Colonic mucosa (tissue), 4 donors: ENCODE data around the gene SUPT4H1. TPM values are rescaled to one million over a fixed set of nuclear protein-coding genes. Genes with fewer than 3 reads are reported as not detected.

Experiments
- DNase-seq: peaks from one replicate; pipeline ENCODE4 v3.0.0-alpha.2; 2020
- H3K27ac ChIP-seq: fragments of 200-600 bp; one replicate; pipeline ENCODE4 v1.8.0; 2021
- H3K27me3 ChIP-seq: fragments of 200-600 bp; one replicate; pipeline ENCODE4 v1.8.0; 2021
- H3K36me3 ChIP-seq: fragments of 200-600 bp; one replicate; pipeline ENCODE4 v1.8.0; 2021
- H3K4me1 ChIP-seq: fragments of 200-600 bp; one replicate; pipeline ENCODE4 v1.8.0; 2021; ENCODE audit warnings: mild to moderate bottlenecking
- H3K4me3 ChIP-seq: fragments of 200-600 bp; one replicate; pipeline ENCODE4 v1.8.0; 2021
- H3K9ac ChIP-seq, 2 donors: one replicate each; pipeline ENCODE4 v1.7.0; 2013; ENCODE audit warnings: control low read depth in 2 of 2, low read depth in 2 of 2, low read length in 2 of 2
- H3K9me3 ChIP-seq: fragments of 200-600 bp; one replicate; pipeline ENCODE4 v1.8.0; 2021
- intact Hi-C: fragments of 100-400 bp; cut with DNase I; formaldehyde crosslinking; loops from one replicate; pipeline ENCODE4 v1.14.1; 2022
- total RNA-seq, 2 donors: library from RNA; stranded (reverse); fragmentation: NEBNext Ultra II Directional in 1 of 2; extraction: Animal tissue kit (Norgen Biotek cat#: 25700) in 1 of 2; gene quantifications; one replicate each; pipeline ENCODE4 v1.2.1, GENCODE V29; 2021
- TF ChIP-seq, protein P1 (sequence below): fragments of 200-600 bp; IDR thresholded peaks from one replicate; pipeline ENCODE4 v1.8.0; 2022; ENCODE audit warnings: antibody characterized with exemption, mild to moderate bottlenecking
- donor health status: healthy.
- donor health status: DM: no; HTN: no; CAD: no.
- donor health status: DM: no; HTN: no; CAD: no.

SUPT4H1 gene
- total RNA-seq, 2 donors from 2014 or later, result 68.7 to 75.3 TPM

DNA sequence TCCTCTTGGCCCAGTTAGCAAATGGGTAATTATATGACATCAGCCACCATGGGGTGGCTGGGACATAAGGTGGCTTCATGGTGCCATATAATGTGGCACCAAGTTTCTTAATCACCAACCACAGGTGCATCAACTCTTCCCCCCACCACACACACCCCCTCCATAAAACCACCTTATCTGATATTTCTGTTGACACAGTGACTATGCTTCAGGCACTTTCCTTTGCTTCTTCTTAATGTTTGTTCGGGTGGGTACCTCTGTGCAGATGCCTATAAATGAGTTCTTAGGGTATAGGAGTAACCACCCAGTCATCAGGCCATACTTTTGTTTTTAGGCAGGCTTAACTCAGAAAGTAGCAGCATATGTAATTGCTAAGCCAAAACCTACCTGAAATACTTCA lies 35.8 kb upstream of the SUPT4H1 start:
- no peaks in the 10 kb centered on the region for H3K27me3 ChIP-seq
- no peaks in the 10 kb centered on the region for H3K9me3 ChIP-seq
- peaks cover 10% of the 10 kb centered on the region for H3K4me1 ChIP-seq
- DNase-seq, result peak; percentile 82
- intact Hi-C loops, result no loop called here
- H3K27ac ChIP-seq, result peak overlapping the region; percentile 76
- TF ChIP-seq, protein P1, sequence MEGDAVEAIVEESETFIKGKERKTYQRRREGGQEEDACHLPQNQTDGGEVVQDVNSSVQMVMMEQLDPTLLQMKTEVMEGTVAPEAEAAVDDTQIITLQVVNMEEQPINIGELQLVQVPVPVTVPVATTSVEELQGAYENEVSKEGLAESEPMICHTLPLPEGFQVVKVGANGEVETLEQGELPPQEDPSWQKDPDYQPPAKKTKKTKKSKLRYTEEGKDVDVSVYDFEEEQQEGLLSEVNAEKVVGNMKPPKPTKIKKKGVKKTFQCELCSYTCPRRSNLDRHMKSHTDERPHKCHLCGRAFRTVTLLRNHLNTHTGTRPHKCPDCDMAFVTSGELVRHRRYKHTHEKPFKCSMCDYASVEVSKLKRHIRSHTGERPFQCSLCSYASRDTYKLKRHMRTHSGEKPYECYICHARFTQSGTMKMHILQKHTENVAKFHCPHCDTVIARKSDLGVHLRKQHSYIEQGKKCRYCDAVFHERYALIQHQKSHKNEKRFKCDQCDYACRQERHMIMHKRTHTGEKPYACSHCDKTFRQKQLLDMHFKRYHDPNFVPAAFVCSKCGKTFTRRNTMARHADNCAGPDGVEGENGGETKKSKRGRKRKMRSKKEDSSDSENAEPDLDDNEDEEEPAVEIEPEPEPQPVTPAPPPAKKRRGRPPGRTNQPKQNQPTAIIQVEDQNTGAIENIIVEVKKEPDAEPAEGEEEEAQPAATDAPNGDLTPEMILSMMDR, result no peak
- H3K9ac ChIP-seq, result peak overlapping the region in 1 of 2 donors; percentile 57
- H3K36me3 ChIP-seq, result no peaks in the 10 kb centered on the region
- H3K4me3 ChIP-seq, result no peak overlapping the region

DNA sequence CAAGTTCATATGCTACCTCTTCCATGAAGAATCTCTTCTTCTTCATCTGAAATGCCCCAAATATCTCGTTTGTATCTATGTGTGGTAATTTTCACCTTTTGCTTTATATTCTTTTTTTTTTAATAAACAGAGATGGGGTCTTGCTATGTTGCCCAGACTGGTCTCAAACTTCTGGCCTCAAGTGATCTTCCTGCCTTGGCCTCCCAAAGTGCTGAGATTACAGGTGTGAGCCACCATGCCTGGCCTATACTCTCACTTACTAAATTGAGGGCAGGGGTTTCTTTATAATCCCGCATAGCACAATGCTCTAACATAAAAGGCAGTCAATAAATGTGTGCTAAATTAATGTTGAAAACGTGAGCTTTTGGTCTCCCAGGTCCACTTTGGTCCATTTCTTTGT lies 34.7 kb upstream of the SUPT4H1 start:
- H3K4me1 ChIP-seq, result peaks cover 10% of the 10 kb centered on the region
- intact Hi-C loops, result no loop called here
- TF ChIP-seq, protein P1, result no peak

DNA sequence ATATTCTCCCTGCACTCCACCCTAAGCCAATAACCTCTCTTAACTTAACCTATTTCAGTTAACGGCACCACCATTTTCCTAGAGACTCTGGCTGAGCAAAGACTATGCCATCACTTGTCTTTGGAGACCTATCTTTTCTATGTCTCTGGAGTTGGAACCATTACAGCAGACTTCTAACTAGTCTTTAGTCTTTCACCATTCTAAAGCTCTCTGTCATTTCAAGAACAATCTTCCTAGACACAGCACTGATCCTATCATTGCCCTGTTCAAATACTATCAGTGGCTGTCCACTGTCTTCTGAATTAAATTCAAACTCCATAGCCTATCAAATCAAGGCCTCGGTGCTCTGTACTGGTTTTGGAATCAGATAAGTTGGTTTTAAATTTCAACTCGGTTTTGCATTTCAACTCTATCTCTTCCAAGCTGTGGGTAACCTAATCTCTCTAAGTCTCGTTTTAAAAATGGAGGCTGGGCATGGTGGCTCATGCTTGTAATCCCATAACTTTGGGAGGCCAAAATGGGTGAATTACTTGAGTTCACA lies 33.4 kb upstream of the SUPT4H1 start:
- TF ChIP-seq, protein P1, result no peak
- Histone ChIP-seq H3K4me3 (no peak overlapping the region), H3K4me1 (peaks cover 10% of the 10 kb centered on the region), H3K27me3 (no peaks in the 10 kb centered on the region), H3K36me3 (no peaks in the 10 kb centered on the region), H3K27ac (no peak overlapping the region), H3K9ac (no peak overlapping the region), H3K9me3 (no peaks in the 10 kb centered on the region)
- intact Hi-C loops, result no loop called here
- DNase-seq, result peak; percentile 10

More for the DNA sequence above, 34.7 kb upstream of the SUPT4H1 start:
- DNase-seq, result no peak
- Histone ChIP-seq H3K27me3 (no peaks in the 10 kb centered on the region), H3K9me3 (no peaks in the 10 kb centered on the region), H3K9ac (no peak overlapping the region), H3K36me3 (no peaks in the 10 kb centered on the region), H3K4me3 (no peak overlapping the region), H3K27ac (no peak overlapping the region)

DNA sequence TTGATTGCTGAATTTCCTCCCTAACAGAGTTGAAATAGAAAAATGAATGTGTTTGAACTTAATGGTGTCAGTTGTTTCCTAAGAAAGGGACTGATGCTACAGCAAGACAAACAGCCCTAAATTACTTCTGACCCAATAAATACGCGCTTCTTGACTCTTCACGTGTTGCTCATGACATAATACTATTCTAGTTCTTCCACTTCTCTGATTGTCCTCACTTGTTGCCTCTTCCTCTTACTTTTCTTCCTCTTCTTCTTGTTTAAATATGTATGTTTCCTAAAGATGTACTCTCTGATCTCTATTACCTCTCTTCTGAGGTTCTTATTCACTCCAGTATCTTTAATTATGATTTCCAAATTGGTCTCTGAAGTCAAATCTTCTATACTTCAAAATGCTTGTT lies 32.9 kb upstream of the SUPT4H1 start:
- intact Hi-C loops, result no loop called here
- no peaks in the 10 kb centered on the region for H3K9me3 ChIP-seq
- TF ChIP-seq, protein P1, result no peak
- H3K36me3 ChIP-seq, result no peaks in the 10 kb centered on the region
- H3K4me3 ChIP-seq, result no peak overlapping the region
- H3K27me3 ChIP-seq, result no peaks in the 10 kb centered on the region
- H3K9ac ChIP-seq, result peak overlapping the region in 1 of 2 donors; percentile 42
- H3K4me1 ChIP-seq, result peaks cover 10% of the 10 kb centered on the region
- H3K27ac ChIP-seq, result peak overlapping the region; percentile 19
- no peak for DNase-seq

DNA sequence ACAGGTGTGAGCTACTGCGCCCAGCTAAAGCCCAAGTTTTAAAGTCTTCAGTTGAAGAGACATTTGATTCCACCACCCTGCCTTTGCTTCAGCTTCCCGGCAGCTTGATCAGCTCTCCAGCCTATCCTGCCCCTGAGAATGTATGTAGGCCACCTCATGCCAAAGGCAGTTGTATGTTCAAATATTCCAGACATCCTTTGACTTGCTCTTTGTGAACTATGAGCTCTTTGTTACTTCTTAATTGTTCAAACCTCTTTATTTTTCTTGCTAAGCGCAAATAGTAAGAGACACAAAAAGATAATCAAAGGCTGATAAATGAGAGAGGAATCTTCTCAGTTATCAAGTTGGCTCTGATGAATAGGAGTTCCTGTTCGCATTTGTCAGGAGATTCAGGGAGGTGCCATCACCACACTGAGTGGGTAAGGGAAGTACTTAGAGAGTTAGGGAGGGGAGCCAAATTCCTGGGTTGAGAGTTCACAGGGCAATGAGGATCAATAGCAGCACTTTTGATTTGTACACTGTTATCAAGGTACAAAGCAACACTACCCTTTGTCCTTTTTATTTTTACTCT lies 32.0 kb upstream of the SUPT4H1 start:
- Histone ChIP-seq H3K4me1 (peaks cover 5% of the 10 kb centered on the region), H3K27ac (peak overlapping the region; percentile 54), H3K9ac (peak overlapping the region in 1 of 2 donors; percentile 42), H3K4me3 (no peak overlapping the region), H3K36me3 (no peaks in the 10 kb centered on the region), H3K9me3 (no peaks in the 10 kb centered on the region), H3K27me3 (no peaks in the 10 kb centered on the region)
- no peak for DNase-seq
- intact Hi-C loops, result no loop called here
- TF ChIP-seq, protein P1, result no peak
